ENCODE results near the gene PLCXD1. TPM values are rescaled to one million over a fixed set of nuclear protein-coding genes. Genes with fewer than 3 reads are reported as not detected.
"Not testable (repeated sequence)": the region's sequence is repeated elsewhere in the genome, so short reads cannot be mapped to it uniquely, and the experiment has no call there.

Gene PLCXD1
- total RNA-seq, 4 donors from 2014 or later = 1.1 to 8.8 (median 6.0) TPM

- H3K9me3 ChIP-seq = no peaks in the 10 kb centered on the region
- no peak overlapping the region for H3K27ac ChIP-seq
- 40% methylated on average over 2 of the region's 33 CpGs; no CpG with 5 or more reads in 1 of the 2 donors for WGBS, 2 donors (ENCODE audit: low coverage in 1 of 2)
- peaks cover 0 to under 1% of the 10 kb centered on the region in 2 donors for H3K36me3 ChIP-seq
- ATAC-seq = no peak
- H3K27me3 ChIP-seq = peaks cover 72% of the 10 kb centered on the region
- peaks cover 0 to 22% (median 4%) of the 10 kb centered on the region in 3 donors for H3K4me1 ChIP-seq
- no peak overlapping the region for H3K4me3 ChIP-seq
- TF ChIP-seq POLR2AphosphoS5 (IDR thresholded peaks at IDR 0.05) (no peak), POLR2A (IDR thresholded peaks at IDR 0.05) (no peak), EP300 (IDR thresholded peaks at IDR 0.05) (no peak), CTCF (IDR thresholded peaks at IDR 0.05) (no peak)
Measured at GRCh38 chrX:327660-328126, 46.5 kb downstream of the PLCXD1 start.

GRCh38 chrX:329291-329910, 48.2 kb downstream of the PLCXD1 start:
- Histone ChIP-seq H3K4me3 (no peak overlapping the region), H3K36me3 (peaks cover 0 to 16% of the 10 kb centered on the region in 2 donors), H3K4me1 (peaks cover 0 to 16% (median 4%) of the 10 kb centered on the region in 3 donors), H3K27me3 (peaks cover 66% of the 10 kb centered on the region), H3K27ac (no peak overlapping the region), H3K9me3 (no peaks in the 10 kb centered on the region)
- no peak for ATAC-seq
- WGBS, 2 donors (ENCODE audit: low coverage in 1 of 2) = no CpG with 5 or more reads among the region's 23 CpGs
- no peak for TF ChIP-seq POLR2A (IDR thresholded peaks at IDR 0.05)
- no peak for TF ChIP-seq CTCF (IDR thresholded peaks at IDR 0.05)
- no peak for TF ChIP-seq EP300 (IDR thresholded peaks at IDR 0.05)
- TF ChIP-seq POLR2AphosphoS5 (IDR thresholded peaks at IDR 0.05) = no peak

GRCh38 chrX:330141-330725, 49.1 kb downstream of the PLCXD1 start:
- not testable (repeated sequence) for H3K9me3 ChIP-seq, H3K4me3 ChIP-seq, H3K27ac ChIP-seq, ATAC-seq
- peaks cover 0 to 23% of the 10 kb centered on the region in 2 donors for H3K36me3 ChIP-seq
- H3K4me1 ChIP-seq = peaks cover 0 to 16% (median 4%) of the 10 kb centered on the region in 3 donors
- H3K27me3 ChIP-seq = peaks cover 57% of the 10 kb centered on the region
- 93% methylated on average over 6 of the region's 29 CpGs; no CpG with 5 or more reads in 1 of the 2 donors for WGBS, 2 donors (ENCODE audit: low coverage in 1 of 2)

GRCh38 chrX:330726-331150, 49.6 kb downstream of the PLCXD1 start:
- TF ChIP-seq EP300 (IDR thresholded peaks at IDR 0.05) (no peak), POLR2AphosphoS5 (IDR thresholded peaks at IDR 0.05) (no peak), CTCF (IDR thresholded peaks at IDR 0.05) (no peak), POLR2A (IDR thresholded peaks at IDR 0.05) (no peak)
- no peak for ATAC-seq
- Histone ChIP-seq H3K9me3 (no peaks in the 10 kb centered on the region), H3K27me3 (peaks cover 52% of the 10 kb centered on the region), H3K27ac (no peak overlapping the region), H3K4me3 (peak overlapping the region in 1 of 2 donors; percentile 35), H3K4me1 (peaks cover 0 to 16% (median 4%) of the 10 kb centered on the region in 3 donors), H3K36me3 (peaks cover 0 to 23% of the 10 kb centered on the region in 2 donors)
- WGBS, 2 donors (ENCODE audit: low coverage in 1 of 2) = no CpG with 5 or more reads among the region's 28 CpGs

- H3K9me3 ChIP-seq = no peaks in the 10 kb centered on the region
- WGBS, 2 donors (ENCODE audit: low coverage in 1 of 2) = 0 to 10% methylated on average over 7 to 14 of the region's 51 CpGs
- TF ChIP-seq CTCF (IDR thresholded peaks at IDR 0.05) (no peak), POLR2A (IDR thresholded peaks at IDR 0.05) (no peak), POLR2AphosphoS5 (IDR thresholded peaks at IDR 0.05) (no peak), EP300 (IDR thresholded peaks at IDR 0.05) (no peak)
- peaks cover 47% of the 10 kb centered on the region for H3K27me3 ChIP-seq
- peaks cover 0 to 16% (median 4%) of the 10 kb centered on the region in 3 donors for H3K4me1 ChIP-seq
- peaks cover 0 to 28% of the 10 kb centered on the region in 2 donors for H3K36me3 ChIP-seq
- peak overlapping the region in 1 of 2 donors; percentile 35 for H3K4me3 ChIP-seq
- H3K27ac ChIP-seq = no peak overlapping the region
- no peak for ATAC-seq
Measured at GRCh38 chrX:331151-331824, 50.1 kb downstream of the PLCXD1 start.
